Body of pancreas (tissue), 4 donors: ENCODE measurements around the gene INA. TPM values are rescaled to one million over a fixed set of nuclear protein-coding genes. Genes with fewer than 3 reads are reported as not detected.

ENCODE experiments used
- ATAC-seq: fragments of 150-250 bp; one replicate; pipeline ENCODE4 v1.9.1; 2016
- DNase-seq, 4 donors: peaks; one replicate each; pipeline ENCODE4 v3.0.0-alpha.2; 2019
- H3K27ac ChIP-seq, 4 donors: fragments of 200-600 bp; sonication (generic); 1 replicate in 3 of 4; 2 replicates in 1 of 4; pipeline versions ENCODE4 v1.5.1 to v1.6.1; 2016 to 2019; ENCODE audit warnings: mild to moderate bottlenecking in 1 of 4, mixed read lengths in 1 of 4, moderate library complexity in 1 of 4
- H3K27me3 ChIP-seq, 2 donors: fragments of 200-600 bp; sonication (generic); one replicate each; pipeline ENCODE4 v1.6.0; 2016; ENCODE audit warnings: mild to moderate bottlenecking in 1 of 2
- H3K36me3 ChIP-seq, 2 donors: fragments of 200-600 bp; sonication (generic); replicated peaks in 1 of 2; 2 replicates each; pipeline ENCODE4 v1.5.1; 2016; ENCODE audit warnings: low read depth in 2 of 2; ENCODE audit not compliant: insufficient read depth in 1 of 2
- H3K4me1 ChIP-seq: fragments of 200-600 bp; sonication (generic); one replicate; pipeline ENCODE4 v1.6.0; 2016
- H3K4me3 ChIP-seq, 2 donors: fragments of 200-600 bp; sonication (generic); 1 replicate in 1 of 2; 2 replicates in 1 of 2; pipeline ENCODE4 v1.5.1; 2016 to 2019
- H3K9me3 ChIP-seq, 3 donors: fragments of 200-600 bp; sonication (generic); 1 replicate in 2 of 3; 2 replicates in 1 of 3; pipeline ENCODE4 v1.5.1; 2016
- CTCF ChIP-seq, 7 experiments: fragments of 450-650 bp in 4 of 7; fragments of 200-600 bp in 3 of 7; sonication (generic) in 3 of 7; IDR thresholded peaks; one replicate each; pipeline ENCODE4 v1.5.1; 2016 to 2019; ENCODE audit warnings: antibody characterized with exemption in 7 of 7
- POLR2A ChIP-seq, 3 donors: fragments of 450-650 bp; IDR thresholded peaks; one replicate each; pipeline ENCODE4 v1.6.1; 2016; ENCODE audit warnings: antibody characterized with exemption in 3 of 3, mild to moderate bottlenecking in 2 of 3
- WGBS, 2 donors: methylation state at CpG; one replicate each; pipeline ENCODE4 v1.1.5; 2017; 5-methylcytosine and 5-hydroxymethylcytosine counted together
- intact Hi-C: fragments of 100-400 bp; cut with DNase I; formaldehyde crosslinking; loops from one replicate; pipeline ENCODE4 v1.15.1; 2023
- total RNA-seq, 2 donors: library from RNA; depleted of rRNA; stranded (reverse); fragments of >200 nt; gene quantifications; one replicate each; pipeline ENCODE4 v1.1.0, GENCODE V29; 2016

The INA gene
- total RNA-seq, 2 donors from 2014 or later: 2.3 to 4.7 TPM

- intact Hi-C loops: no loop called here
- Histone ChIP-seq H3K27me3 (peaks cover 0 to 26% of the 10 kb centered on the region in 2 donors), H3K4me1 (peaks cover 12% of the 10 kb centered on the region), H3K27ac (no peak overlapping the region), H3K9me3 (no peaks in the 10 kb centered on the region), H3K36me3 (no peaks in the 10 kb centered on the region), H3K4me3 (no peak overlapping the region)
- TF ChIP-seq POLR2A (IDR thresholded peaks at IDR 0.05) (no peak), CTCF (IDR thresholded peaks at IDR 0.05) (no peak)
- 29 to 33% methylated on average over 5 to 12 of the region's 12 CpGs for WGBS, 2 donors
- ATAC-seq (no peak), DNase-seq (no peak)
Measured at GRCh38 chr10:103278537-103278823, 1.5 kb downstream of the INA start.

- WGBS, 2 donors: 4 to 7% methylated on average over 11 of the region's 11 CpGs
- ATAC-seq (no peak), DNase-seq (peak; percentile 21 to 44 (median 30))
- intact Hi-C loops: no loop called here
- TF ChIP-seq POLR2A (IDR thresholded peaks at IDR 0.05) (no peak), CTCF (IDR thresholded peaks at IDR 0.05) (no peak)
- H3K27me3 ChIP-seq: peaks cover 0 to 26% of the 10 kb centered on the region in 2 donors
- no peaks in the 10 kb centered on the region for H3K36me3 ChIP-seq
- no peak overlapping the region for H3K4me3 ChIP-seq
- H3K9me3 ChIP-seq: no peaks in the 10 kb centered on the region
- H3K27ac ChIP-seq: no peak overlapping the region
- H3K4me1 ChIP-seq: peaks cover 12% of the 10 kb centered on the region
Measured at GRCh38 chr10:103278862-103279298, 1.9 kb downstream of the INA start.

- H3K27me3 ChIP-seq: peaks cover 0 to 26% of the 10 kb centered on the region in 2 donors
- no peak for DNase-seq
- peaks cover 12% of the 10 kb centered on the region for H3K4me1 ChIP-seq
- 50 to 67% methylated on average over 3 of the region's 3 CpGs for WGBS, 2 donors
- H3K27ac ChIP-seq: no peak overlapping the region
- H3K36me3 ChIP-seq: no peaks in the 10 kb centered on the region
- intact Hi-C loops: no loop called here
- TF ChIP-seq POLR2A (IDR thresholded peaks at IDR 0.05): no peak
- no peak for TF ChIP-seq CTCF (IDR thresholded peaks at IDR 0.05)
- no peaks in the 10 kb centered on the region for H3K9me3 ChIP-seq
- no peak overlapping the region for H3K4me3 ChIP-seq
- no peak for ATAC-seq
Measured at GRCh38 chr10:103280031-103280430, 3.1 kb downstream of the INA start.

- TF ChIP-seq POLR2A (IDR thresholded peaks at IDR 0.05): no peak
- ATAC-seq (no peak), DNase-seq (no peak)
- no peaks in the 10 kb centered on the region for H3K36me3 ChIP-seq
- H3K4me3 ChIP-seq: no peak overlapping the region
- H3K4me1 ChIP-seq: peaks cover 12% of the 10 kb centered on the region
- H3K27ac ChIP-seq: no peak overlapping the region
- intact Hi-C loops: no loop called here
- peaks cover 0 to 26% of the 10 kb centered on the region in 2 donors for H3K27me3 ChIP-seq
- 64 to 84% methylated on average over 2 of the region's 2 CpGs for WGBS, 2 donors
- H3K9me3 ChIP-seq: no peaks in the 10 kb centered on the region
Measured at GRCh38 chr10:103280506-103280905, 3.6 kb downstream of the INA start.

- no peak for TF ChIP-seq POLR2A (IDR thresholded peaks at IDR 0.05)
- TF ChIP-seq CTCF (IDR thresholded peaks at IDR 0.05): no peak
- 3 to 25% methylated on average over 1 to 14 of the region's 14 CpGs for WGBS, 2 donors
- peaks cover 0 to 21% of the 10 kb centered on the region in 2 donors for H3K27me3 ChIP-seq
- H3K4me1 ChIP-seq: peaks cover 11% of the 10 kb centered on the region
- H3K36me3 ChIP-seq: no peaks in the 10 kb centered on the region
- peak in 2 of 4 donors; percentile 7 to 23 for DNase-seq
- no peak for ATAC-seq
- H3K27ac ChIP-seq: no peak overlapping the region
- intact Hi-C loops: no loop called here
- H3K9me3 ChIP-seq: no peaks in the 10 kb centered on the region
- no peak overlapping the region for H3K4me3 ChIP-seq
Measured at GRCh38 chr10:103281753-103282152, 4.8 kb downstream of the INA start.
